Measurements from ENCODE around the gene KCNMA1.

KCNMA1 gene

DNA sequence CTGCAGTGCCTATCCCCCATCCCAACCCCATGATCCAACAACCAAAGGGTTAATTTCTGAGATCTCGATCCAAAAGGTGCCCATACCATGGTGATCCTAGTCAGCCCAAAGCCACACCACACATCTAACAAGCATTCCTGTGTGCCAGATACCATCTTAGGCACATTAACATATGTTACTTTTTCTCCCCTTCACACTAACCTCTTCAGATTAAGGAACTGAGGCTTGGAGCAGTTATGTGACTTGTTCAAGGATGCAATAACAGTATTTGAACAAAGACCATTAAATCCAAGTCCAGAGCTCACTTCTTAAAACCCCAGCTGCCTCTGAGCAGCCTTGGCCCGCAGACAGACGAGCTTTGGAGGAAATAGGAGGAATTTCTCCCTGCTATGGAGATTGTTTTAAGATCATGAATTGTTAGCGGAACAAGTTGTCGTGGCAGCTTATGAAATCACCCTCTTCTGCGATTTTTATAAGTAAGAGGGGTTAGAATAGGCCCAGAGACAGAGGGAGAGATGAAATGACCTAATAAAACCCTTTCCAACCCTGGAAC lies 327.2 kb downstream of the KCNMA1 start:
- Mint-ChIP-seq H3K36me3 (ENCODE audit: low read depth) (no peaks in the 10 kb centered on the region), H3K4me1 (no peaks in the 10 kb centered on the region), H3K9me3 (no peaks in the 10 kb centered on the region), H3K27me3 (peaks cover 2% of the 10 kb centered on the region), H3K27ac (no peak overlapping the region), H3K4me3 (no peak overlapping the region)
- no peak for ATAC-seq
- no peak for DNase-seq

DNA sequence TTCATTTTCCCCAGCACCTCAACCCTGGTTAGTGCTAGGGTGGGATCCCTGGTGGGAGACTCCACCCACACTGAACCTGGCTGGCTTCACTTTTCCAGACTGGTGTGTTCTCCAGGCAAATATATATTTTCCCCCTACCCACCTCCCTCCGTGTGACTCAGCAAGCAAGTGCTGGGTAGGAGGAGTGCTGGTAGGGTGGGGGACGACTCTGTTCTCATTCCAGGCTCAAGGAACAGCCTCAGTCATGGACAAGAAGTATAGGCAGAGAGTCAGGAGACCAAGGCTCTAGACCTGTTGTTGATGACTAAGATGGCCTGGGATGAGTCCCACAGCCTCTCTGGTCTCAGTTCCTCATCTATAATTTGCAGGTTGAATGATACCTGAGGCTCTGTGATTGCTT lies 328.1 kb downstream of the KCNMA1 start:
- peaks cover 2% of the 10 kb centered on the region for H3K27me3 Mint-ChIP-seq
- ATAC-seq = no peak
- H3K4me3 Mint-ChIP-seq = no peak overlapping the region
- DNase-seq = no peak
- no peak overlapping the region for H3K27ac Mint-ChIP-seq
- H3K4me1 Mint-ChIP-seq = no peaks in the 10 kb centered on the region
- H3K9me3 Mint-ChIP-seq = no peaks in the 10 kb centered on the region
- no peaks in the 10 kb centered on the region for H3K36me3 Mint-ChIP-seq (ENCODE audit: low read depth)

DNA sequence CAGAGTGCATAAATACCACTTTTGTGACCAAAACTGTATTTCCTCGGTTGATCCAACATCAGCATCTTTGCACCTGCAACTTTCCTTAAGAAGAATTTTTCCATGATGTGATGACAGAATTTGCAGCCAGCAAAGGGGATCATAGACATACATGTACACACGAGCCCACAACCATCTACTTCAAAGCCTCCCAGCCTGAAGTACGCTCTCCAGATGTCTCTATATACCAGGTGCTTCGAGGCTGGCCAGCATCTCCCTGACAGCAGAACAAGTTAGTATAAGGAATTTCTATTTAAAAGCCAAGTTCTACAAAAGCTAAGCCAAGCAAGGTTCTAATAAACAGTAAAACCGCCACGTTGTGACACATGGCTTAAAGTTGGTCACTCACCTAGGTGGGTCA lies 328.5 kb downstream of the KCNMA1 start:
- Mint-ChIP-seq H3K27ac (no peak overlapping the region), H3K9me3 (no peaks in the 10 kb centered on the region), H3K4me3 (no peak overlapping the region), H3K4me1 (no peaks in the 10 kb centered on the region), H3K27me3 (peaks cover 2% of the 10 kb centered on the region), H3K36me3 (ENCODE audit: low read depth) (no peaks in the 10 kb centered on the region)
- ATAC-seq = no peak
- no peak for DNase-seq

DNA sequence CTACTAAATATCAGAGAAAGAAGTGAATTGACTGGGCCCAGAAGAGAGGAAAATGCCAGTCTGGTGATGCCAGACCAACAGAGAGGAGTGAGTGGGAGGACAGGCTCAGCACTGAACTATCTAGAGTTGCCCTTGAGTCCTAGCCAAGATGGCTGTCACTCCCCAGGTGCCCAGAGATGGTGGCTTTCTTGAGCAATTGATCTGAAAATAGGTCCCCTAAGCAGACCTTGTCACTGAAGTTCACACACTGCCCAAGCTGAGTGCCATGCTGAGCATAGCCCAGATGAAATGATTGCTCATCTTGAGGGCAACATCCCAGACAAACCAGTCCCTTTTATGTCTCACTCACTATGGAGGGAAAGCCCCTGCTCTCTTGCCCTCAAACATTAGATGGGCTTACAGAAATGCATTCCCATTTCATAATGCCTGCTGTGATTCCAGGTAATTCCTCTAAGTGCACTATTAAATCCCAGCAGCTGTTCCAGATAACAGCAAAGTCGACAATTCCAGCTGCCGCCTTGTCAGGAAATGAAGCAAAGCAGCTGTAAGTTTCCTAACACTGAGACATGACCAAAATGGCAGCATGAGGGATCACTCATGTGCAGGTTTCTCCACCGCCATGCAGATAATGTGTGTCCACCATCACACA lies 329.4 kb downstream of the KCNMA1 start:
- Mint-ChIP-seq H3K36me3 (ENCODE audit: low read depth) (no peaks in the 10 kb centered on the region), H3K4me3 (no peak overlapping the region), H3K4me1 (no peaks in the 10 kb centered on the region), H3K9me3 (peaks cover 4% of the 10 kb centered on the region), H3K27ac (no peak overlapping the region), H3K27me3 (peaks cover 2% of the 10 kb centered on the region)
- ATAC-seq (no peak), DNase-seq (no peak)

DNA sequence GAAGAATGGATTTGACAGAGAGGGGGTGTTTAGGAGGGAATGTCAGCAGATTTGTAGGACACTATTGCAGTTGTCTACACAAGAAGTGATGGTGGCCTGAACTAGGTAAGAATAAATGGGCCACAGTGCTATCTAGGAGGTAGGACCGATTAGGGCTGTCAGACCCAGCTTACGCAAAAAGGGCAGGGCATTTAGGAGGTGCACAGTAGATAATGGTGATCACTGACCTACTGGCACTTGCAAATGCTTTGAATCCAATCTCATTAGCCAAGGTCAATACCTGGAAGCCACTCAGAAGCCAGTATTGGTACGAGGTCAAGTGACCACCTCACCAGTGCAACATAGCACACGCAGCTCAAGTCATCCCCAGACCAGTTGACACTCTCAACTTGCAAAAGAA lies 330.9 kb downstream of the KCNMA1 start:
- H3K27me3 Mint-ChIP-seq = no peaks in the 10 kb centered on the region
- peaks cover 9% of the 10 kb centered on the region for H3K9me3 Mint-ChIP-seq
- H3K4me1 Mint-ChIP-seq = no peaks in the 10 kb centered on the region
- no peak for DNase-seq
- no peak overlapping the region for H3K4me3 Mint-ChIP-seq
- no peak for ATAC-seq
- no peak overlapping the region for H3K27ac Mint-ChIP-seq
- no peaks in the 10 kb centered on the region for H3K36me3 Mint-ChIP-seq (ENCODE audit: low read depth)

DNA sequence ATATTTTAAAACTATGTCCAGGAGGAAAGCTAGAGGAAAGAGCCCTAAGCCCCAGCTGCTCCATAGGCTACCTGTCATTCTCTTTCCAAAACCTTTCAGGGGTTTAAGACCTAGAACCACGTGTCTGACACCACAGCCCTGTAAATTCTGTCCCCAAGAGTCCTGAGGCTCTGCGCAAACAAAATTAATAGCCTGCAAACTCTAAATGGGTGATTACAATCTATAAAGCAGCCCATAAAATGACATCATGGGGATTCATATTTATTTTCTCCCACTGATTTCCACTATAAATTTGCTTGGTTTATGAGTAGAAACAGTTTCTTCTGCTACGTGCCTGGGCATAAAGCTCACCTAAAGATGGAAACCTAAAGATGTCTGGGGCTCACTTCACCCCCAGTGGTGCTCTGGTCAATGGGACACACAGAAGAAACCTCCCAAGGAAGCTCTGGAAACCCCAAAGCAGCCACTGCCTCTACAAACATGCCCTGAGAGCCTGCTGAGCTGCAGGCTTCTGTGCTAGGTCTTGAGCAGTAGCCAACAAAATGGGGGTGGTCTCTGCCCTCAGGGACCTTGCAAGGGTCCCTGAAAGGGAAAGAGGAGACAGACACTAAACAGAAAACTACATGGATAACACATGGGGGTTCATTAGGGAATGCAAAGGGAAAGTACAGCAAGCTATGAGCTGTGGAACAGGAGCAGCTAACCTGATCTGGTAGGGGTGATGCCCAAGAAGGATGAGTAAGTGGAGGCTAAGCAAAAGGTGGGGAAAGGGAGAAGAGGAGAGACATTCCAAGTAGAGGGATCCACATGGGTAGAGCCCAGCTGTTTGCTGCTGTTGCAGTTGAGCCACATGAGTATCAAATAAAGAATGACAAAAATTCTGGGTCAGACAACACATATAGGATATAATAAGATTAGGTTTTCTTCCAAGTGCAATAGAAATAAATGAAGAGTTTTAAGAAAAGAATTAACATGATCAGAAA lies 331.7 kb downstream of the KCNMA1 start:
- peaks cover 2% of the 10 kb centered on the region for H3K4me1 Mint-ChIP-seq
- H3K27ac Mint-ChIP-seq = no peak overlapping the region
- no peaks in the 10 kb centered on the region for H3K27me3 Mint-ChIP-seq
- H3K9me3 Mint-ChIP-seq = peaks cover 9% of the 10 kb centered on the region
- H3K36me3 Mint-ChIP-seq (ENCODE audit: low read depth) = no peaks in the 10 kb centered on the region
- DNase-seq (no peak), ATAC-seq (no peak)
- H3K4me3 Mint-ChIP-seq = no peak overlapping the region

DNA sequence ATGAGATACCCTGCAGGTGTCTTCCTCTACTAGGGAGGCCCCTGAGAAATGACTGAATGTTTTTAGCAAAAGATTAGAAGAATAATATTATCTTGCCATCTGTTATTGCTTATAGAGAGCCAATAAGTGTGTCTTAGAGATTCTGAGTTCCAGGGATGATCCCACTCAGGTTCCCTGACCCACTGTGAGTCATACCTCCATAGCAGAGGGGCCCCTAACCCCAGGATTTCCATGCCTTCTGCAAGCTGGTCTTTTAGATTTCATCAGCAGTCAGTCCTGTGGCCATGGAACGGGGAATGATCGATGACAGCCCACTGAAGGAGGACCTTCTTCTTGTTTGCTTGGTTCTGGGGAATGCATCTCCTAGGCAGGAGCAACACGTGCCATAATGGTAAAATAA lies 333.4 kb downstream of the KCNMA1 start:
- peaks cover 9% of the 10 kb centered on the region for H3K9me3 Mint-ChIP-seq
- no peak overlapping the region for H3K4me3 Mint-ChIP-seq
- H3K27me3 Mint-ChIP-seq = no peaks in the 10 kb centered on the region
- H3K27ac Mint-ChIP-seq = no peak overlapping the region
- DNase-seq = no peak
- ATAC-seq = no peak
- no peaks in the 10 kb centered on the region for H3K36me3 Mint-ChIP-seq (ENCODE audit: low read depth)
- peaks cover 2% of the 10 kb centered on the region for H3K4me1 Mint-ChIP-seq

DNA sequence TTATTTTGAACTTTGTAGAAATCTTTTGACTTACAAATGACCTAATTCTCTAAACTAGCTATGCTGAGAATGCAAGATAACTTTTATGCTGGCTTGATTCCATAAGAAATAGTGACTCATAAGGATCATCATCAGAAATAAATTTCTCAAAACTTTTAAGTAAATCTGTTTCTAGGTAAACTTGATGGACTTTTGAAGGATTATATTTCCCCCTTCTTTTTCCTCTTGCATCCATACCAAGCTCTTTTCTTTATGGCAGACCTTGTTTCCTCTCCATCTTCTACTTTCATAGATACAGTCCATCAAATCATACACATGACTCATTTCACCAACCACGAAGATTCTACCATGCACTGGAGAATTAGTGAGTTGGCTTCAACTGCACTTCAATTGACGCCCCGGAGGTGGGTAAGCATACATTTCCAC lies 336.3 kb downstream of the KCNMA1 start:
- Mint-ChIP-seq H3K9me3 (peaks cover 9% of the 10 kb centered on the region), H3K27me3 (no peaks in the 10 kb centered on the region), H3K4me3 (no peak overlapping the region), H3K27ac (no peak overlapping the region), H3K36me3 (ENCODE audit: low read depth) (no peaks in the 10 kb centered on the region), H3K4me1 (peaks cover 2% of the 10 kb centered on the region)
- no peak for ATAC-seq
- no peak for DNase-seq

DNA sequence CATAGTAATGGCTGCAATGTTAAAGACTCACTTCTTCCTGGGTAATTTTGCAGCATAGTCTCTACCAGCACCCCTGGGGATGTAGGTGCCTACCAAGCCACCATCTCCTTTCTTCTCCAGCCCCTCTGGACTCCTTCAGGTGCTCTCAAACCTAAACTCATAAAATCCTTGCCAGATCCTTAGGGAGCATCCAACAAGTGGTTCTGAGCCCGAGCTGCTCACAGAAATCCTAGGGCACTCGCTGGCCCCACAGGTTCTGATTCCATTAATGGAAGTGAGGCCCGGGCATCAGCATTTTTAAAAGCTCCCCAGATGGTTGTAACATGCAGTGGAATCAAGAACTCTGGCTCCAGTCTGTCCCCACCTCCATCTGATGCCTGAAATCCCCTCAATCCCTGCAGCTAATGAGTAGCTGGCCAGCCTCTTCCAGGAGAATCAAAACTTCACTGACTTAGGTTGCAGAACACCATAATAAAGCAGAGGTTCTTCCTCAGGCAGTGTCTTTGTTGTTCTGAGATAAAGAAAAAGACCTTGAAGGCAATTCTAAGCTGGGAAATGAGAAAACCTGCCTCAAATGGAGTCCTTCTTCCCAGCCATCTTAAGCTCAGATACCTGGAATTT lies 336.8 kb downstream of the KCNMA1 start:
- no peaks in the 10 kb centered on the region for H3K36me3 Mint-ChIP-seq (ENCODE audit: low read depth)
- H3K9me3 Mint-ChIP-seq = peaks cover 13% of the 10 kb centered on the region
- H3K4me1 Mint-ChIP-seq = peaks cover 2% of the 10 kb centered on the region
- H3K27me3 Mint-ChIP-seq = no peaks in the 10 kb centered on the region
- DNase-seq (no peak), ATAC-seq (no peak)
- no peak overlapping the region for H3K27ac Mint-ChIP-seq
- H3K4me3 Mint-ChIP-seq = no peak overlapping the region

DNA sequence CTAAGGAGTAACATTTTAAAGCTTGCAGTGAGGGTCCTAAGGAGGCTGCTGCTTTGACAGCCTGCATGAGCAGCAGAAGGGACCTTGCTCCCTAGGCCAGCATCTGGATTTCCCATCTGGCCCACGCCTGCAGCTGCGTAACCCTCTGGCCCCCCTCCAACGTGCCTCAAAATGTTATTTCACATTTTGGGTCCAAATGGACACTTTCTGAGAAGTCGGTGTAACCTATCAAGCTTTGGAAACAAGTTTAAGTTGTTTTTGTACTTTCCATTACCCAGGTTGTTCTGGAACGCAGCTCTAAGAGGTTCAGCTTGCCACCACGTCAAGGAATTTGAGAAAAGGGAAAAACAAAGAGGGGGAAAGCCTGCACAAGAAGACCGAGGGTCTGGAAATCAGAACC lies 338.3 kb downstream of the KCNMA1 start:
- Mint-ChIP-seq H3K4me1 (peaks cover 2% of the 10 kb centered on the region), H3K9me3 (peaks cover 13% of the 10 kb centered on the region)

DNA sequence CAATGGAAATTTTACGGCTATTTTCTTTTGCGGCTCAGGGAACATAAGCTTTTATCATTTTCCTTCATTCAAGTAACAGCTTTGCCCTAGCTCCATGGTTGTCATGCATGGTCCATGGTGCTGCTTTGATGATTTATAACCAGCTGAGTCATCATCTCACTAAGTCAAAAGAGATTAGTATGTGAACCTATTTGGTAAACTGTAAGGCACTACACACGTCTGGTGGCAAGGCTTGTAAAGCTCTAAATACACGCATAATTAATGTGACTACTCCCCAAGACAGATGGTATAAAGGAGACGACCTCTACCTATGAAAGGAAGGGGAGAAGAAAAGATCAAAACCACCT lies 340.2 kb downstream of the KCNMA1 start:
- ATAC-seq = no peak
- H3K27ac Mint-ChIP-seq = no peak overlapping the region
- peaks cover 6% of the 10 kb centered on the region for H3K9me3 Mint-ChIP-seq

More for the DNA sequence above, 338.3 kb downstream of the KCNMA1 start:
- Mint-ChIP-seq H3K27me3 (no peaks in the 10 kb centered on the region), H3K36me3 (ENCODE audit: low read depth) (no peaks in the 10 kb centered on the region), H3K4me3 (no peak overlapping the region), H3K27ac (no peak overlapping the region)
- ATAC-seq = no peak
- no peak for DNase-seq

DNA sequence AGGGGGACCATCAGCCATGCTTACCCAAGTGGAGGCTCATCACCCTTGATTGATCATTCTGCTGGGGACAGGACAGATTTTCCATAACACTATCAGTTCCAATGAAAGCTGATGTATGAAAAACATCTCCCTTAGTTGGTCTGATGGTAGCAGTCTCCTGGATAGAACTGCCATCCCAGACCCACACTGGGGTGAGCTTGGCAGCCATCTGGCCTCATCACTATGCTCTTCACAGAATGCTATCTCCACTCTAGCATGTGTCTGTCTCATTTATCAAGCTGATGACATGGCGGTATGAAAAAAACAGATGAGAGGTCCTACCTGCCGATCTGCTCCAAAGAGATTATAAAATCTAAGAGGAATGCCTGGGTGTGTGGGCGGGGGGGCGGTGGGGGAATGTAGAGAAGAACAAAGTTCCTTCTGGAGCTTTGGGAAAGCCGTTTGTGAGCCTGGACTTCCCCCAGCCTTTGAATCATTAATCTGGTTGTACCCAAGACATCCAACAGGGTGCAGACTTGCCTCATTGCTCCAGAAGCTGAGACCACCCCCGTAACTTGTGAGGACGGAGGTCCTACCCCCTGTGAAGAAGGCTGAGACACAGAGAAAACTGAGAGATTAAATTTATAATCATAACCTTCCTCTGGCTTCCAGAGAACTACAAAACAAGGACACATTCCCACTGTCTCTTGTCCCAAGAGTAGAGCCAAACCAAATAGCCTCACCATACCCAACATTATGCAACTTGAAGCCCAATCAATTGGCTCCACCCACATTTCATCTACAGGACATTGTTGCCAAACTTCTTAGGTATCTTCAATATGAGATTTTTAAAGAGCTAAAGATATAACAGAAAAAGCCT lies 340.8 kb downstream of the KCNMA1 start:
- Mint-ChIP-seq H3K4me3 (no peak overlapping the region), H3K9me3 (peaks cover 4% of the 10 kb centered on the region), H3K27ac (no peak overlapping the region), H3K4me1 (peaks cover 2% of the 10 kb centered on the region), H3K36me3 (ENCODE audit: low read depth) (no peaks in the 10 kb centered on the region), H3K27me3 (peaks cover 3% of the 10 kb centered on the region)
- ATAC-seq = no peak
- no peak for DNase-seq

More for the DNA sequence above, 340.2 kb downstream of the KCNMA1 start:
- H3K4me1 Mint-ChIP-seq = peaks cover 2% of the 10 kb centered on the region
- H3K4me3 Mint-ChIP-seq = no peak overlapping the region
- no peak for DNase-seq
- no peaks in the 10 kb centered on the region for H3K36me3 Mint-ChIP-seq (ENCODE audit: low read depth)
- peaks cover 3% of the 10 kb centered on the region for H3K27me3 Mint-ChIP-seq

DNA sequence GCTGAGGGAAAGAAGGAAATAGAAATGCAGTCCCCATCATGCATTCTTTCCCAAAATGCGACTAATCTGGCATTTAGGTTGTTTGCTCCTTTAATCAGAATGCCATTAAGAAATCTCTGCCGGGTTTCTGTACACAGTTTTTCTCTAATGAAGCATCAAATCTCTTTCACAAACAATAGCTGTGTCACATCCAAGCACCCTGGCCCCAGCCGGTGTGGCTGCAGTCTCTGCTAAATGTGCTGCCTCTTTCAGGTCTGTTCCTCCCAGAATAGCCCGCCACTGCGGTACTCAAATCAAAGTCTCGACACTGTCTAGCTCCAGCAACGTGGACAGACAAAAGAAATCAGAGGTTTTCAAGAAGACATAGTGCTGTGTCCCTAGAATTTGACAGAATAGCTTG lies 343.8 kb downstream of the KCNMA1 start:
- no peak overlapping the region for H3K27ac Mint-ChIP-seq
- no peaks in the 10 kb centered on the region for H3K36me3 Mint-ChIP-seq (ENCODE audit: low read depth)
- H3K4me1 Mint-ChIP-seq = peaks cover 11% of the 10 kb centered on the region
- H3K9me3 Mint-ChIP-seq = peaks cover 4% of the 10 kb centered on the region
- H3K27me3 Mint-ChIP-seq = peaks cover 3% of the 10 kb centered on the region
- ATAC-seq (no peak), DNase-seq (no peak)
- H3K4me3 Mint-ChIP-seq = no peak overlapping the region

DNA sequence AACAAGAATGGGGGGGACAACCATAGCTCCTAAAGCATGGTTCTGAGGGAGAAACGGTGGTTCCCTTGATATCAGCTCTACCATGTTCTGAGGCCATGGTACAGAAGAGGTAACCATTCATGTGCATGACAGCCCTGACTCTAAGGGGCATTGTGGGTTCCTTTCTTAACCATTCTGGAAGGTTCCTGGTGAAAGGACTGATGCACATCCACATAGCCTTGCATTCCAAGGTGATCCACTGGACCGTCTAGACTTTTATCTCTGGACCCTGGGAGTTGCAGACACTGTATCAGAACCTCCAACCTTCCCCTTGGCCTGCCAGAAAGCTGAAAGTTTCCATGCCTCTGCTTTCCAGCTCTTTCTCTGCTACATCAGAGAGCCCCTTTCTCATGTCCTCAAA lies 344.3 kb downstream of the KCNMA1 start:
- Mint-ChIP-seq H3K27me3 (peaks cover 3% of the 10 kb centered on the region), H3K4me1 (peaks cover 11% of the 10 kb centered on the region), H3K9me3 (peaks cover 4% of the 10 kb centered on the region), H3K27ac (no peak overlapping the region), H3K36me3 (ENCODE audit: low read depth) (no peaks in the 10 kb centered on the region), H3K4me3 (no peak overlapping the region)
- no peak for ATAC-seq
- no peak for DNase-seq
